PFSK-1 (cell line): ENCODE data around the gene PRAMEF9.
"Not testable (repeated sequence)": the region's sequence is repeated elsewhere in the genome, so short reads cannot be mapped to it uniquely, and the experiment has no call there.

Source experiments
- FOXP2 ChIP-seq: optimal IDR thresholded peaks from 2 replicates; pipeline ENCODE3; 2011; ENCODE audit warnings: borderline replicate concordance, control low read depth, inconsistent platforms; ENCODE audit not compliant: insufficient read depth; ENCODE audit errors: extremely low read length, extremely low read depth
- POLR2AphosphoS5 ChIP-seq: IDR thresholded peaks from 2 replicates; pipeline ENCODE4 v1.6.1; 2012; ENCODE audit warnings: low read depth, mild to moderate bottlenecking, control low read depth, low read length, moderate library complexity
- SIN3A ChIP-seq: IDR thresholded peaks from 2 replicates; pipeline ENCODE4 v1.6.1; 2012; ENCODE audit warnings: mild to moderate bottlenecking, low read length, moderate library complexity, borderline replicate concordance; ENCODE audit not compliant: insufficient read depth
- TAF1 ChIP-seq: IDR thresholded peaks from 2 replicates; pipeline ENCODE4 v1.6.1; 2012; ENCODE audit warnings: low read length, control low read depth, borderline replicate concordance; ENCODE audit not compliant: insufficient read depth

DNA sequence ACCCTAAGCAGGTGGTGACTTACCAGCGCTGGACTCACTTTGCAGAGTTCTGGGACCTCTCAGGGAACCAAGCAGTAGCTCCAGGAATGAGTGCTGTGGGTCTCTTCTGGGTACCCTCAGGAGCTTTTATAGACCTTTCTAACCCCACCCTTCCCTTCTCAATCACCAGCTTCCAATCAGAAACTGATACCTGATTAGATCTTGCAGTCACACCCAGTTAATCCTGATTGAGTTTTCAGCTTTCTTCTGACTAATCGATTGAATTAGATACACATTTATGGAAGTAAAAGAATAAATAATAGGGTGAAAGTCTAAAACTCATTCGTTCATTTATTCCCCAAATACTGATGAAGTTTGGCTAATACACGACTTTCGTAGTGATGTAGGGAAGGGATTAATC, 29.7 kb downstream of the PRAMEF9 start, which contains the start of gene PRAMEF13:
- not testable (repeated sequence) for TF ChIP-seq SIN3A, POLR2AphosphoS5, TAF1, FOXP2
